Body of pancreas (tissue), 4 donors: ENCODE data around the gene POLRMT.

Experiments used
- POLR2A ChIP-seq, 3 donors: fragments of 450-650 bp; IDR thresholded peaks; one replicate each; pipeline ENCODE4 v1.6.1; 2016; ENCODE audit warnings: antibody characterized with exemption in 3 of 3, mild to moderate bottlenecking in 2 of 3
- TF ChIP-seq, protein P1 (sequence below), 7 experiments: fragments of 450-650 bp in 4 of 7; fragments of 200-600 bp in 3 of 7; sonication (generic) in 3 of 7; IDR thresholded peaks; one replicate each; pipeline ENCODE4 v1.5.1; 2016 to 2019; ENCODE audit warnings: antibody characterized with exemption in 7 of 7

DNA sequence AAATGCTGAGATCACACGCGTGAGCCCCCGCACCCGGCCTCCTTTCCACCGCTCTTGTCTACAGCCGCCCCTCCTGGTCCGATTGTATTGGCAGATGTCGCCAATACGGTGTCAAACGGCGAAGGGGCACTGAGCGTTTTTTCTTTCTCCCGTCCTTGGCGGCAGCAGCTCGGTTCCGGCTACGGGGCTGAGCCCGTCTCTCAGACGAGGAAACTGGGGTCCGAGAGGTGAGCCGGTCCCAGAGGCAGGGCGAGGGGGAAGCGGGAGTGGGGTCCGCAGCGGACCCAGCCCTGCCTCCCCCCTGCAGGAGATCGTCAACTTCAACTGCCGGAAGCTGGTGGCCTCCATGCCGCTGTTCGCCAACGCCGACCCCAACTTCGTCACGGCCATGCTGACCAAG lies 20.4 kb downstream of the POLRMT start:
- TF ChIP-seq, protein P1, sequence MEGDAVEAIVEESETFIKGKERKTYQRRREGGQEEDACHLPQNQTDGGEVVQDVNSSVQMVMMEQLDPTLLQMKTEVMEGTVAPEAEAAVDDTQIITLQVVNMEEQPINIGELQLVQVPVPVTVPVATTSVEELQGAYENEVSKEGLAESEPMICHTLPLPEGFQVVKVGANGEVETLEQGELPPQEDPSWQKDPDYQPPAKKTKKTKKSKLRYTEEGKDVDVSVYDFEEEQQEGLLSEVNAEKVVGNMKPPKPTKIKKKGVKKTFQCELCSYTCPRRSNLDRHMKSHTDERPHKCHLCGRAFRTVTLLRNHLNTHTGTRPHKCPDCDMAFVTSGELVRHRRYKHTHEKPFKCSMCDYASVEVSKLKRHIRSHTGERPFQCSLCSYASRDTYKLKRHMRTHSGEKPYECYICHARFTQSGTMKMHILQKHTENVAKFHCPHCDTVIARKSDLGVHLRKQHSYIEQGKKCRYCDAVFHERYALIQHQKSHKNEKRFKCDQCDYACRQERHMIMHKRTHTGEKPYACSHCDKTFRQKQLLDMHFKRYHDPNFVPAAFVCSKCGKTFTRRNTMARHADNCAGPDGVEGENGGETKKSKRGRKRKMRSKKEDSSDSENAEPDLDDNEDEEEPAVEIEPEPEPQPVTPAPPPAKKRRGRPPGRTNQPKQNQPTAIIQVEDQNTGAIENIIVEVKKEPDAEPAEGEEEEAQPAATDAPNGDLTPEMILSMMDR (IDR thresholded peaks at IDR 0.05): no peak
- no peak for TF ChIP-seq POLR2A (IDR thresholded peaks at IDR 0.05)
